HepG2 (cell line): ENCODE measurements around the gene ABCC1. TPM values are rescaled to one million over a fixed set of nuclear protein-coding genes. Genes with fewer than 3 reads are reported as not detected.

Source experiments
- ATAD3A ChIP-seq: sonication (generic); formaldehyde crosslinking; IDR thresholded peaks from 2 replicates; pipeline ENCODE4 v1.4.0; 2020; ENCODE audit warnings: missing genetic modification reagents
- BCL6 ChIP-seq: IDR thresholded peaks from 2 replicates; pipeline ENCODE4 v1.6.1; 2016; ENCODE audit warnings: missing genetic modification reagents, missing compliant biosample characterization
- CBX5 ChIP-seq: sonication (generic); formaldehyde crosslinking; IDR thresholded peaks from 2 replicates; pipeline ENCODE4 v1.4.0; 2020; ENCODE audit warnings: missing genetic modification reagents, borderline replicate concordance
- CCAR2 ChIP-seq: fragments of 200-400 bp; formaldehyde crosslinking; optimal IDR thresholded peaks from 2 replicates; pipeline ENCODE3; 2018; ENCODE audit warnings: low read depth, mild to moderate bottlenecking, low read length, moderate library complexity
- EHMT2 ChIP-seq: fragments of 200-600 bp; sonication (generic); IDR thresholded peaks from 2 replicates; pipeline ENCODE4 v1.7.0; 2017; ENCODE audit warnings: antibody characterized with exemption, low read depth, low read length, borderline replicate concordance
- HIVEP1 ChIP-seq: sonication (generic); formaldehyde crosslinking; IDR thresholded peaks from 2 replicates; pipeline ENCODE4 v1.4.0; 2020; ENCODE audit warnings: mild to moderate bottlenecking, missing genetic modification reagents
- HNRNPH1 ChIP-seq: fragments of 200-400 bp; formaldehyde crosslinking; optimal IDR thresholded peaks from 2 replicates; pipeline ENCODE3; 2017; ENCODE audit warnings: mild to moderate bottlenecking, low read depth, low read length
- HOXA5 ChIP-seq: sonication (generic); formaldehyde crosslinking; IDR thresholded peaks from 2 replicates; pipeline ENCODE4 v1.4.0; 2020; ENCODE audit warnings: missing genetic modification reagents
- POLR2AphosphoS5 ChIP-seq: IDR thresholded peaks from 2 replicates; pipeline ENCODE4 v1.6.1; 2012; ENCODE audit warnings: low read depth, low read length
- RARG ChIP-seq: sonication (generic); formaldehyde crosslinking; IDR thresholded peaks from 2 replicates; pipeline ENCODE4 v1.4.0; 2020; ENCODE audit warnings: low read depth, mild to moderate bottlenecking, missing genetic modification reagents
- SRSF4 ChIP-seq: fragments of 200-400 bp; formaldehyde crosslinking; IDR thresholded peaks from one replicate; pipeline ENCODE4 v1.6.1; 2018; ENCODE audit warnings: mild to moderate bottlenecking, low read depth, low read length, moderate library complexity; ENCODE audit not compliant: poor library complexity, severe bottlenecking
- SYNCRIP ChIP-seq: fragments of 200-400 bp; formaldehyde crosslinking; IDR thresholded peaks from 2 replicates; pipeline ENCODE4 v1.6.1; 2018; ENCODE audit warnings: mild to moderate bottlenecking, low read depth, low read length; ENCODE audit not compliant: insufficient read depth
- U2AF1 ChIP-seq: fragments of 200-400 bp; formaldehyde crosslinking; optimal IDR thresholded peaks from 2 replicates; pipeline ENCODE3; 2017; ENCODE audit warnings: mild to moderate bottlenecking, low read depth, low read length
- XBP1 ChIP-seq: sonication (generic); formaldehyde crosslinking; IDR thresholded peaks from 2 replicates; pipeline ENCODE4 v1.5.0; 2020; ENCODE audit warnings: missing genetic modification reagents
- ZNF747 ChIP-seq: sonication (generic); formaldehyde crosslinking; IDR thresholded peaks from 2 replicates; pipeline ENCODE4 v1.8.1; 2023; ENCODE audit warnings: missing genetic modification reagents, mild to moderate bottlenecking, borderline replicate concordance
- ZNF772 ChIP-seq: sonication (generic); formaldehyde crosslinking; IDR thresholded peaks from 2 replicates; pipeline ENCODE4 v1.5.0; 2020; ENCODE audit warnings: mild to moderate bottlenecking, missing genetic modification reagents
- polyA plus RNA-seq, 8 experiments: library from polyadenylated mRNA; depleted of rRNA in 3 of 8; stranded (reverse) in 7 of 8; unstranded in 1 of 8; fragments of >200 nt; fragmentation: Illumina TruSeq in 4 of 8; extraction: Trizol in 4 of 8; gene quantifications; 2 replicates each; pipeline versions ENCODE4 v1.2.1 to v1.2.3, GENCODE V29; 2011 to 2016; ENCODE audit warnings: low read depth in 4 of 8, missing spikeins in 1 of 8, mixed read lengths in 1 of 8; ENCODE audit not compliant: insufficient read depth in 1 of 8
- total RNA-seq, 5 experiments: library from RNA; depleted of rRNA; stranded (reverse); fragments of >200 nt; fragmentation: Illumina TruSeq; extraction: Trizol; gene quantifications; 2 replicates each; pipeline ENCODE4 v1.2.3, GENCODE V29; 2016; ENCODE audit warnings: low read depth in 1 of 5
- TF ChIP-seq, protein P1 (sequence below): sonication (generic); formaldehyde crosslinking; IDR thresholded peaks from 2 replicates; pipeline ENCODE4 v1.4.0; 2020; ENCODE audit warnings: missing genetic modification reagents
- TF ChIP-seq, protein P2 (sequence below): sonication (generic); formaldehyde crosslinking; IDR thresholded peaks from 2 replicates; pipeline ENCODE4 v1.4.0; 2020; ENCODE audit warnings: missing genetic modification reagents, borderline replicate concordance
- TF ChIP-seq, protein P3 (sequence below): sonication (generic); formaldehyde crosslinking; conservative IDR thresholded peaks from 2 replicates; pipeline ENCODE4 v1.8.1; 2023; ENCODE audit warnings: missing genetic modification reagents
- TF ChIP-seq, protein P4 (sequence below): sonication (generic); formaldehyde crosslinking; IDR thresholded peaks from 2 replicates; pipeline ENCODE4 v1.4.0; 2020; ENCODE audit warnings: mild to moderate bottlenecking, missing genetic modification reagents
- TF ChIP-seq, protein P5 (sequence below): sonication (generic); formaldehyde crosslinking; IDR thresholded peaks from 2 replicates; pipeline ENCODE4 v1.4.0; 2020; ENCODE audit warnings: missing genetic modification reagents

Gene ABCC1
- total and polyA plus RNA-seq, 2 of the 13 experiments (the other 11 are each of a cell fraction or from before 2014, with no cell fraction given) = 13.0 to 30.6 TPM

DNA sequence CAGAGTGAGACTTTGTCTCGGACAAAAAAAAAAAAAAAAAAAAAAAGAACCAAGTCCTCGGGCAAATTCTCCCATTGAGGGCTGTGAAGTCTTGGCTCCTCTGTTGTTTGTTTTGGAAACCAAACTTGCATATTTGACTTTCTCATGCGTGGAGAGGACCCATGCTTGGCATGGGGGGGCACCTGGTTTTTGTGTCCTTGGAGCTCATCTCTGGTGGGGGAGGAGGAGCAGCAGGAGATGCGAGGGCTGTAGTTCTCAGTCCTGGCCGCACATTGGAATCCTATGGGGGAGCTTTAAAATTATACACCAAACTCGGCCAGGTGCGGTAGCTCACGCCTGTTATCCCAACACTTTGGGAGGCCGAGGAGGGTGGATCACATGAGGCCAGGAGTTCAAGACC, 199.3 kb downstream of the ABCC1 start (continued):
- TF ChIP-seq EHMT2 (no peak), CBX5 (CRISPR knock-in tag) (peak; percentile 26; the same call in 1 of the 2 replicates), SYNCRIP (no peak), HOXA5 (CRISPR knock-in tag) (no peak), HNRNPH1 (no peak), POLR2AphosphoS5 (peak; percentile 42; the same call in 1 of the 2 replicates), RARG (CRISPR knock-in tag) (no peak), CCAR2 (no peak), BCL6 (CRISPR knock-in tag) (no peak), U2AF1 (no peak), ATAD3A (CRISPR knock-in tag) (no peak), XBP1 (no peak), HIVEP1 (CRISPR knock-in tag) (no peak), ZNF772 (CRISPR knock-in tag) (0 out of 2 replicates have a peak, but pooled peaks have one; percentile 13), ZNF747 (CRISPR knock-in tag) (no peak), SRSF4 (no peak)
- TF ChIP-seq, protein P1, sequence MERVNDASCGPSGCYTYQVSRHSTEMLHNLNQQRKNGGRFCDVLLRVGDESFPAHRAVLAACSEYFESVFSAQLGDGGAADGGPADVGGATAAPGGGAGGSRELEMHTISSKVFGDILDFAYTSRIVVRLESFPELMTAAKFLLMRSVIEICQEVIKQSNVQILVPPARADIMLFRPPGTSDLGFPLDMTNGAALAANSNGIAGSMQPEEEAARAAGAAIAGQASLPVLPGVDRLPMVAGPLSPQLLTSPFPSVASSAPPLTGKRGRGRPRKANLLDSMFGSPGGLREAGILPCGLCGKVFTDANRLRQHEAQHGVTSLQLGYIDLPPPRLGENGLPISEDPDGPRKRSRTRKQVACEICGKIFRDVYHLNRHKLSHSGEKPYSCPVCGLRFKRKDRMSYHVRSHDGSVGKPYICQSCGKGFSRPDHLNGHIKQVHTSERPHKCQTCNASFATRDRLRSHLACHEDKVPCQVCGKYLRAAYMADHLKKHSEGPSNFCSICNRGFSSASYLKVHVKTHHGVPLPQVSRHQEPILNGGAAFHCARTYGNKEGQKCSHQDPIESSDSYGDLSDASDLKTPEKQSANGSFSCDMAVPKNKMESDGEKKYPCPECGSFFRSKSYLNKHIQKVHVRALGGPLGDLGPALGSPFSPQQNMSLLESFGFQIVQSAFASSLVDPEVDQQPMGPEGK = peak; percentile 54
- TF ChIP-seq, protein P2, sequence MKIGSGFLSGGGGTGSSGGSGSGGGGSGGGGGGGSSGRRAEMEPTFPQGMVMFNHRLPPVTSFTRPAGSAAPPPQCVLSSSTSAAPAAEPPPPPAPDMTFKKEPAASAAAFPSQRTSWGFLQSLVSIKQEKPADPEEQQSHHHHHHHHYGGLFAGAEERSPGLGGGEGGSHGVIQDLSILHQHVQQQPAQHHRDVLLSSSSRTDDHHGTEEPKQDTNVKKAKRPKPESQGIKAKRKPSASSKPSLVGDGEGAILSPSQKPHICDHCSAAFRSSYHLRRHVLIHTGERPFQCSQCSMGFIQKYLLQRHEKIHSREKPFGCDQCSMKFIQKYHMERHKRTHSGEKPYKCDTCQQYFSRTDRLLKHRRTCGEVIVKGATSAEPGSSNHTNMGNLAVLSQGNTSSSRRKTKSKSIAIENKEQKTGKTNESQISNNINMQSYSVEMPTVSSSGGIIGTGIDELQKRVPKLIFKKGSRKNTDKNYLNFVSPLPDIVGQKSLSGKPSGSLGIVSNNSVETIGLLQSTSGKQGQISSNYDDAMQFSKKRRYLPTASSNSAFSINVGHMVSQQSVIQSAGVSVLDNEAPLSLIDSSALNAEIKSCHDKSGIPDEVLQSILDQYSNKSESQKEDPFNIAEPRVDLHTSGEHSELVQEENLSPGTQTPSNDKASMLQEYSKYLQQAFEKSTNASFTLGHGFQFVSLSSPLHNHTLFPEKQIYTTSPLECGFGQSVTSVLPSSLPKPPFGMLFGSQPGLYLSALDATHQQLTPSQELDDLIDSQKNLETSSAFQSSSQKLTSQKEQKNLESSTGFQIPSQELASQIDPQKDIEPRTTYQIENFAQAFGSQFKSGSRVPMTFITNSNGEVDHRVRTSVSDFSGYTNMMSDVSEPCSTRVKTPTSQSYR (CRISPR knock-in tag) = peak; percentile 32; the same call in 1 of the 2 replicates
- TF ChIP-seq, protein P3, sequence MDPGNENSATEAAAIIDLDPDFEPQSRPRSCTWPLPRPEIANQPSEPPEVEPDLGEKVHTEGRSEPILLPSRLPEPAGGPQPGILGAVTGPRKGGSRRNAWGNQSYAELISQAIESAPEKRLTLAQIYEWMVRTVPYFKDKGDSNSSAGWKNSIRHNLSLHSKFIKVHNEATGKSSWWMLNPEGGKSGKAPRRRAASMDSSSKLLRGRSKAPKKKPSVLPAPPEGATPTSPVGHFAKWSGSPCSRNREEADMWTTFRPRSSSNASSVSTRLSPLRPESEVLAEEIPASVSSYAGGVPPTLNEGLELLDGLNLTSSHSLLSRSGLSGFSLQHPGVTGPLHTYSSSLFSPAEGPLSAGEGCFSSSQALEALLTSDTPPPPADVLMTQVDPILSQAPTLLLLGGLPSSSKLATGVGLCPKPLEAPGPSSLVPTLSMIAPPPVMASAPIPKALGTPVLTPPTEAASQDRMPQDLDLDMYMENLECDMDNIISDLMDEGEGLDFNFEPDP (CRISPR knock-in tag) = no peak
- TF ChIP-seq, protein P4, sequence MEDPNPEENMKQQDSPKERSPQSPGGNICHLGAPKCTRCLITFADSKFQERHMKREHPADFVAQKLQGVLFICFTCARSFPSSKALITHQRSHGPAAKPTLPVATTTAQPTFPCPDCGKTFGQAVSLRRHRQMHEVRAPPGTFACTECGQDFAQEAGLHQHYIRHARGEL (CRISPR knock-in tag) = no peak
- TF ChIP-seq, protein P5, sequence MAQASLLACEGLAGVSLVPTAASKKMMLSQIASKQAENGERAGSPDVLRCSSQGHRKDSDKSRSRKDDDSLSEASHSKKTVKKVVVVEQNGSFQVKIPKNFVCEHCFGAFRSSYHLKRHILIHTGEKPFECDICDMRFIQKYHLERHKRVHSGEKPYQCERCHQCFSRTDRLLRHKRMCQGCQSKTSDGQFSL (CRISPR knock-in tag) = peak; percentile 68
